Measurements from ENCODE around the gene PDRG1.

The PDRG1 gene

GRCh38 chr20:31949877-31950646, 1.8 kb downstream of the PDRG1 start:
- no peak for TF ChIP-seq CTCF (IDR thresholded peaks at IDR 0.05; ENCODE audit: low read depth, low read length)
- DNase-seq (ENCODE audit: extremely low read depth, low read depth) = no peak

- DNase-seq (ENCODE audit: extremely low read depth, low read depth) = no peak
- TF ChIP-seq CTCF (IDR thresholded peaks at IDR 0.05; ENCODE audit: low read depth, low read length) = no peak
These were observed 3.8 kb downstream of the PDRG1 start for GRCh38 chr20:31948008-31948407.

GRCh38 chr20:31945785-31946184, 6.1 kb downstream of the PDRG1 start:
- no peak for TF ChIP-seq CTCF (IDR thresholded peaks at IDR 0.05; ENCODE audit: low read depth, low read length)
- DNase-seq (ENCODE audit: extremely low read depth, low read depth) = no peak

GRCh38 chr20:31945319-31945718, 6.5 kb downstream of the PDRG1 start:
- DNase-seq (ENCODE audit: extremely low read depth, low read depth) = no peak
- no peak for TF ChIP-seq CTCF (IDR thresholded peaks at IDR 0.05; ENCODE audit: low read depth, low read length)

- no peak for TF ChIP-seq CTCF (IDR thresholded peaks at IDR 0.05; ENCODE audit: low read depth, low read length)
- no peak for DNase-seq (ENCODE audit: extremely low read depth, low read depth)
These were observed 8.8 kb downstream of the PDRG1 start for GRCh38 chr20:31943052-31943471.

- TF ChIP-seq CTCF (IDR thresholded peaks at IDR 0.05; ENCODE audit: low read depth, low read length) = no peak
- no peak for DNase-seq (ENCODE audit: extremely low read depth, low read depth)
These were observed 12.2 kb downstream of the PDRG1 start for GRCh38 chr20:31939661-31940060.

- DNase-seq (ENCODE audit: extremely low read depth, low read depth) = no peak
- no peak for TF ChIP-seq CTCF (IDR thresholded peaks at IDR 0.05; ENCODE audit: low read depth, low read length)
These were observed 14.0 kb downstream of the PDRG1 start for GRCh38 chr20:31937820-31938219.
